Measurements from ENCODE around the gene DLGAP1.

Gene DLGAP1

DNA sequence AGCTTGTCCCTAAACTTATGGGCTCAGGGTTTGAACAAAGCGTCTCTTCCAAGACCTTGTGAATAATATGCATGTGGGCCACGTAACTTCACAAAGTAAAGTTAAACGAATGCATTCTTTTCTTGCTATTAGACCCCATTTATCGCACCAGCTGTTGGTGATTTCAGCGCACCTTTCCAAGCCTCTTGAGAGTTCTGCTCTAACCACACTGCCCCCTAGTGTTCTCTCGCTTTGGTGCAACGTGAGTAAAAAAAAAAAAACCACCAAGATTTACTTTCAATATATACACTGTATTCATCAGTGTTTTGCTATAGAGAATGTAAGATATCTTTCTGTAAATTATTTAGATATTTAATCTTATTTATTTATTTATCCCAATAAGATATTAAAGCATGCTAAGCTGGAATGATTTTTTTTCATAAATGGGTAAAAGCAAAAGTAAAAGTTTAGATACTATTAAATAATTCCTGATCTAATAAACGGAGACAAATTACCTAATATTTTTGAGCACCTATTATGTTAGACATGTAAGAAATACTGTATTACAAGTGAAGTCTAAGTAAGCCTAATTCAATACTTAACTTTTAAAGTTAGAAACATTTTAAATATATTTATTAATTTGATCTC lies 459.5 kb downstream of the DLGAP1 start:
- DNase-seq (ENCODE audit: low read depth in 2 of 2): peak in 1 of 2 donors; percentile 33

DNA sequence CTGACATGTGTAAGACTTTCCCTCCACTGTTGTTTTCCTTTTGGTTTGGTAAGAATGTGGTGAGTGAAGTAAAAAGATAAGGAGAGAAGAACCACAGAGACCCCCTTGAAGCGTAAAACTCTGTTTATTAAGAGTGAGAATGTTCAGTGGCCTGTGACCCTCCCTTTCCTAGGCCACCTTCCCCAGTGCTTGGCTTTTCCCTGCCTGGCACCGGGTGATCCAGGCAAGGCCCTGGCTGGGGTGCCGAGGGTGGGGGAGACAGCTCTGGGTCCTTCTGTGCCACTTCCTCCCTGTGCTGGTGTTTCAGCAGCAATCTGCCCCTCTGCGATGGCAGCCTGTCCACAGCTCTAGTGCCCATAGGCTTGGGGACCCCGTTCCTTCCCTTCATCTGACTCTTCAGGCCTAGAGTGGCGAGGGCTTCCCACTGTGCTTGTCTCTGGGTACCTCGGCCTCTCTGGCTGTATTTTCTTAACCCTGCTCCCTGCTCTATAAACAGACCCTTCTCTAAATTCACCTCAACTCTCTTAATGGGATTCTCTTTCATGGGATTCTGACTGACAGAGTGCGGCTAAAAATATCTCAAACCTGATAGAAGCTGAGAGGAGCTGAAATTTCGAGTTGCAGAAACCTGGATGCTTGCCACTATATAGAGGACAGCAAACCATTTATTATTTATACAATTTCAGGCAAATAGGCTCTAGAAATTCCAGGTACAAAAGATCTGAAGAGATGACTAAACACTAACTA lies 461.0 kb downstream of the DLGAP1 start:
- DNase-seq (ENCODE audit: low read depth in 2 of 2): no peak

- DNase-seq (ENCODE audit: low read depth in 2 of 2): no peak
These were observed 469.4 kb downstream of the DLGAP1 start for GRCh38 chr18:3985664-3986063.

GRCh38 chr18:3985020-3985419 lies 470.1 kb downstream of the DLGAP1 start:
- no peak for DNase-seq (ENCODE audit: low read depth in 2 of 2)

GRCh38 chr18:3984163-3984757 lies 470.8 kb downstream of the DLGAP1 start:
- no peak for DNase-seq (ENCODE audit: low read depth in 2 of 2)

DNA sequence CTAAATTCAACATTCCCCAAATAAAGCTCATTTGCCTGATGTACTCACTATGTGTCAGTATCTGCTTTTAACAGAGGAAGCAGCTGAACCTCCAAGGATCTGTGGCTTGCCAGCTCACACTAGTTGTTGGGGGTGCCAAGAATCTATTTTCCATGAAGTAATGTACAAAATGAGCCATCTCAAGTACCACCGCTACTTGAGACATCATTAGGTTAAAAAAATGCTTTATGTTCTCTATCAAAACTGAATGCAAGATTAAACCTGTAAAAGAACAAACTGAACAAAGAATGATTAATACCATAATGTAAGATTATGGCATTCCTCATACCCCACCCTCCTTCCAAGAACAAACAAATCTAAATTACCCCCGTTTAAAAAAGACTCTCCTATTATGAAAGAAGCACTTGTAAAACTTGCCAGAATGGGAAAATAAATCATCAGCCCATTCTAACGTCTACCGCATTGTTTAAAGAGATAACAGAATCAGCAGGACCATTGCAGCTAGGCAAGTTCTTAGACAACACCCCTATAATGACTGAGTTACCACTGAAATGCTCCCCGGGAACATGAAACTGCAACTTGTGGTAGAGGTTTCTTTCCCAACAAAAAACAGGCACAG lies 471.6 kb downstream of the DLGAP1 start:
- DNase-seq (ENCODE audit: low read depth in 2 of 2): no peak

GRCh38 chr18:3982541-3982940 lies 472.6 kb downstream of the DLGAP1 start:
- no peak for DNase-seq (ENCODE audit: low read depth in 2 of 2)

DNA sequence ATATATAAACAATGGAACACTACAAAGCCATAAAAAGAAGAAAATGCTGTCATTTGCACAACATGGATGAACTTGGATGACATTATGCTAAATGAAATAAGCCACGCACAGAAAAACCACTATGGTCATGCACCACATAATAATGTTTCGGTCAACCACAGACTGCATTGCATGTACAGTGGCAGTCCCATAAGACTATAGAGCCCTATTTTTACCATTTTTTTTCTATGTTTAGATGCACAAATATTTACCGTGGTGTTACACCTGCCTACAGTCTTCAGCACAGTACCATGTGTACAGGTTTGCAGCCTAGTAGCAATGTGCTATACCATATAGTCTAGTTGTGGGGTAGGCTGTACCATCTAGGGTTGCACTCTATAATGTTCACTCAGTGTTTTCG lies 476.1 kb downstream of the DLGAP1 start:
- DNase-seq (ENCODE audit: low read depth in 2 of 2): no peak

DNA sequence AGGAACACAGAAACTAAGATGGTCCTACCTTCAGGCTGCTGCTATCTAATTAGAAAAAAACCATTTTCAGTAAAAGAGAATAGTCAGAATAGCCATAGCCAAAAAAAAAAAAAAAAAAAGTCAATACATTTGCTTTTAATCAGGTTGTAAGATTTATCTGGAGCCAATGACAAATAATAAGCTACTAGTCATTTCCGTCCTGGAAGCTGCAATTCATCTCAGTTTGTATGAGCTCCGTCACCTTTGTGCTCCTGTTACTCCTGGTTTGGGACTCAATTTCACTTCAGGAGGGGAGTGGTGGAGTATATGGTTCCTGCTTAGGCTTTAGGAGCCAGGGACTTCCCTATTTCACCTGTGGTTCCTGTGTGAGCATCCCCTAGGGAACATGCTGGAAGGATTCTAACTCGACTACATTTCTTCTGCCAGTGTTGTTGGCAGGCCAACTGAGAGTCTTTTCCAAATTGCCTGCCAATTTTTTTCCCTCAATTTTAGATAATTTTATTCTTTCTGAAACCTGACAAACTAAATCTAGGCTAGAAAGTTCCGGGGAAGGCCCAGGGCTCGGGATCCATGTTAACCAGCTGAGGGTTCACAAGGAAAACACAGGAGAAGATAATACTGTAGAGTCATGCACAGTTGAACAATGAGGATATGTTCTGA lies 481.8 kb downstream of the DLGAP1 start:
- DNase-seq (ENCODE audit: low read depth in 2 of 2): no peak

DNA sequence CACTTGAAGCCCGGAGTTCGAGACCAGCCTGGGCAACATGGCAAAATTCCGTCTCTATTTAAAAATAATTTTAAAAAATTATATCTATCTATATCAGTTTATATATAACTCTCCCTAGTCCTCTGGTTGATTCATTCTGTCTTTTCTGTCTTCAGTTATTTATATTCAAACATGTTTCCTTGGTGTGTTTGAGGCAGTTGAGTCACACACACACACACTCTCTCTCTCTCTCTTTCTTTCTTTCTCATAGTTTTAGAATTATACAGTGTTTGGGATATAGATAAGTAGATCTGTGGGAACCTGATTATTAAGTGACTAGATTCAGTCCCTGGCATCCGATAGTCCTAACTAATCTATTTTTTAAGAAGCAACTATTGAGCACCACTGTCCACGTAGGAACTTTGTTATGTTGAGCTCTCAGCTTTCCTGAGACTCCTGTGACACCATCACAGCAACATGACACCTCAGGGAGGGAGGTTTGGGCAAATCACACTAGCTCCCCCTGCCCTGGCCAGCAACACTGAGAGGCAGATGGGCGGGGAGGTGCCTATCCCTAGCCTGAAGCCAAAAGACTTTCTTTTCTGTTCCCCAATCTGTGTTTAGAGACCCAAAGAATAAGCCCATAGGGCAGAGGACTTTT lies 482.7 kb downstream of the DLGAP1 start:
- no peak for DNase-seq (ENCODE audit: low read depth in 2 of 2)

GRCh38 chr18:3970929-3971328 lies 484.2 kb downstream of the DLGAP1 start:
- DNase-seq (ENCODE audit: low read depth in 2 of 2): no peak

- no peak for DNase-seq (ENCODE audit: low read depth in 2 of 2)
These were observed 487.5 kb downstream of the DLGAP1 start for GRCh38 chr18:3967359-3968180.

- DNase-seq (ENCODE audit: low read depth in 2 of 2): no peak
These were observed 488.3 kb downstream of the DLGAP1 start for GRCh38 chr18:3966642-3967358.

DNA sequence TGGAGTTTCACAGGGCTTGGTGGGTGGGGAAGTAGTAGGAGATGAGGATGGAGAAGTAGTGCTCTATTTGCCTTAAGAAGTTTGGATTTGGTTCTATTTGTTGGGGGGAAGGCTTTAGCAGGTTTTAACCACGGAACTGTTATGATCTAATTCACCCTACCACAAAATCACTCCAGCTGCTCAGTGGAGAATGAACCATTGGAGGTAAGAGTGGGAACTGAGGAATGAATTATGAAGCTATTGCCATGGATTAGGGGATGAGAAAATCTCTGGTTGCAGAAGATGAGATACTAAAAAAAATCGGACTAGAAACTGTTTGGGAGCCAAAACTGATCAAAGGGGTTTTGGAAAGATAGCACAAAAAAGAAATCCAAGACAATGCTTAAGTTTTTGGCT lies 488.9 kb downstream of the DLGAP1 start:
- no peak for DNase-seq (ENCODE audit: low read depth in 2 of 2)

DNA sequence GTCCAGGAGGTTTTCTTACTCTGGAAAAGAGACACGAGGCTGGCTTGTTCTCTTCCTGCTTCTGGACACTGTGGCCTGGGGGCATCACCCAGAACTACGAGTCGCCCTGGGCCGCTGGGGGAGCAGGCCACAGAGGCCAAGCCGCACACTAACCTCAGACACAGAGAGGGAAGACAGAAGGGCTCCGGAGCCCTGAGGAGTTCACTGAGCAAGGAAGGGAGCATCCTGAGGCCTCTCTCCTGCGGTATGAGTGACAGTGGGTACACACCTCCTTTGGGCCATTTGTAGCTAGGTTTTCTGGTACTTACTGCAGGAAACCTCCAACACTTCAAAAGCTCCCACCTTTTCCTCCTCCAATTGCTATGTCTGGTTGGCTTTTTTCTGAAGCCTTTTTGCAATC lies 494.1 kb downstream of the DLGAP1 start:
- no peak for DNase-seq (ENCODE audit: low read depth in 2 of 2)

- DNase-seq (ENCODE audit: low read depth in 2 of 2): no peak
These were observed 495.0 kb downstream of the DLGAP1 start for GRCh38 chr18:3960142-3960541.

GRCh38 chr18:3952031-3952430 lies 503.1 kb downstream of the DLGAP1 start:
- DNase-seq (ENCODE audit: low read depth in 2 of 2): no peak

DNA sequence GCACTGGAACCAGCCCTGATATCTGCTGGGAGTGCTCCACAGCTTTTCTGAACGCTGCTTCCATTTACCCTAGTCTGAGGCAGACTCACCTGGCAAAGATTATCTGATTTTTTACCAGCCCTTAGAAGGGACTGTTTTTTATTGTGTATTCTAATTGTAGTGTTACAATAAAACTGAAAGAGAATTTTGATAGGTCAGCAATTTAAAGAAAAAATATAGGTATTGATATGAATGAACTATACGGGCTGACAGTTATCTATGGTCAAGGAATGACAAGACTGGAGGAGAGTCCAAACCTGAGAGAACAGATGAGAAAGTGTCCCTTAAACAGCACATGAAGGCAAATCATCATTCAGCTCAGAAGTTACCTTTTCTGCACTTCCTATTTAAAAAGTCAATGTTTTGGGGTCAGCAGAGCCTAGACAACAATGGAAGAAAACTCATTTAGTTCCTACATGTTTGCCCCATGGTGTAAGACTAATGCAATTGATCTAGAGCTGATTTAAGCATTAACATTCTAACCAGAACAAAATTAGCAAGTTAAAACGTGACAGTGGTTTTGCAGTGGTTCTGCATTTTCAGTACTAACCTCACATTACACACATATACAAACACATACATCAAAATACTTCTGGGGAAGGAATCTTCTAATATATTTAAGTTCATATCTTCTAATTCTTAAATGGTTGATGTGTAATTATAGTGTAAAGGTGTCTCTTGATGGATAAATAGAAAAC lies 504.3 kb downstream of the DLGAP1 start:
- no peak for DNase-seq (ENCODE audit: low read depth in 2 of 2)

- no peak for DNase-seq (ENCODE audit: low read depth in 2 of 2)
These were observed 506.1 kb downstream of the DLGAP1 start for GRCh38 chr18:3948958-3949357.

GRCh38 chr18:3947383-3947782 lies 507.7 kb downstream of the DLGAP1 start:
- DNase-seq (ENCODE audit: low read depth in 2 of 2): no peak

Data from stimulated activated CD4-positive, alpha-beta T cell treated with anti-CD3 and anti-CD28 coated beads, Interleukin-1b, Interleukin-23, amount 100 ng/mL, for 1 hour (primary cell).